GM12878 (cell line): ENCODE results near the gene KIZ.

Experiments used
- CBFB ChIP-seq: IDR thresholded peaks from 2 replicates; pipeline ENCODE4 v1.6.1; 2016; ENCODE audit warnings: antibody characterized with exemption, low read depth
- CBX3 ChIP-seq: fragments of 200-600 bp; sonication (generic); IDR thresholded peaks from 2 replicates; pipeline ENCODE4 v1.6.1; 2016; ENCODE audit warnings: low read depth, borderline replicate concordance
- CUX1 ChIP-seq: IDR thresholded peaks from 2 replicates; pipeline ENCODE4 v1.6.1; 2012; ENCODE audit warnings: improper control_type of control experiment, low read depth, low read length; ENCODE audit not compliant: insufficient replicate concordance
- ZBTB40 ChIP-seq: fragments of 450-650 bp; IDR thresholded peaks from 2 replicates; pipeline ENCODE4 v1.6.1; 2016; ENCODE audit warnings: mild to moderate bottlenecking, moderate library complexity, borderline replicate concordance
- TF ChIP-seq, protein P1 (sequence below): IDR thresholded peaks from 2 replicates; pipeline ENCODE4 v1.6.1; 2012; ENCODE audit warnings: mild to moderate bottlenecking, low read depth, low read length
- TF ChIP-seq, protein P2 (sequence below), 3 experiments: IDR thresholded peaks in 2 of 3; conservative IDR thresholded peaks in 1 of 3; 2 replicates each; pipeline ENCODE4 v1.5.1; 2011; ENCODE audit warnings: low read depth in 3 of 3, low read length in 3 of 3, mild to moderate bottlenecking in 3 of 3, control low read depth in 2 of 3, moderate library complexity in 2 of 3, inconsistent platforms in 1 of 3, mixed read lengths in 1 of 3; ENCODE audit not compliant: control insufficient read depth in 2 of 3, insufficient read depth in 1 of 3; ENCODE audit errors: extremely low read depth in 1 of 3

- TF ChIP-seq, protein P1, sequence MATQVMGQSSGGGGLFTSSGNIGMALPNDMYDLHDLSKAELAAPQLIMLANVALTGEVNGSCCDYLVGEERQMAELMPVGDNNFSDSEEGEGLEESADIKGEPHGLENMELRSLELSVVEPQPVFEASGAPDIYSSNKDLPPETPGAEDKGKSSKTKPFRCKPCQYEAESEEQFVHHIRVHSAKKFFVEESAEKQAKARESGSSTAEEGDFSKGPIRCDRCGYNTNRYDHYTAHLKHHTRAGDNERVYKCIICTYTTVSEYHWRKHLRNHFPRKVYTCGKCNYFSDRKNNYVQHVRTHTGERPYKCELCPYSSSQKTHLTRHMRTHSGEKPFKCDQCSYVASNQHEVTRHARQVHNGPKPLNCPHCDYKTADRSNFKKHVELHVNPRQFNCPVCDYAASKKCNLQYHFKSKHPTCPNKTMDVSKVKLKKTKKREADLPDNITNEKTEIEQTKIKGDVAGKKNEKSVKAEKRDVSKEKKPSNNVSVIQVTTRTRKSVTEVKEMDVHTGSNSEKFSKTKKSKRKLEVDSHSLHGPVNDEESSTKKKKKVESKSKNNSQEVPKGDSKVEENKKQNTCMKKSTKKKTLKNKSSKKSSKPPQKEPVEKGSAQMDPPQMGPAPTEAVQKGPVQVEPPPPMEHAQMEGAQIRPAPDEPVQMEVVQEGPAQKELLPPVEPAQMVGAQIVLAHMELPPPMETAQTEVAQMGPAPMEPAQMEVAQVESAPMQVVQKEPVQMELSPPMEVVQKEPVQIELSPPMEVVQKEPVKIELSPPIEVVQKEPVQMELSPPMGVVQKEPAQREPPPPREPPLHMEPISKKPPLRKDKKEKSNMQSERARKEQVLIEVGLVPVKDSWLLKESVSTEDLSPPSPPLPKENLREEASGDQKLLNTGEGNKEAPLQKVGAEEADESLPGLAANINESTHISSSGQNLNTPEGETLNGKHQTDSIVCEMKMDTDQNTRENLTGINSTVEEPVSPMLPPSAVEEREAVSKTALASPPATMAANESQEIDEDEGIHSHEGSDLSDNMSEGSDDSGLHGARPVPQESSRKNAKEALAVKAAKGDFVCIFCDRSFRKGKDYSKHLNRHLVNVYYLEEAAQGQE, result no peak
- no peak for TF ChIP-seq CUX1
- no peak for TF ChIP-seq CBFB
- no peak for TF ChIP-seq CBX3
- TF ChIP-seq ZBTB40, result no peak
- TF ChIP-seq, protein P2, sequence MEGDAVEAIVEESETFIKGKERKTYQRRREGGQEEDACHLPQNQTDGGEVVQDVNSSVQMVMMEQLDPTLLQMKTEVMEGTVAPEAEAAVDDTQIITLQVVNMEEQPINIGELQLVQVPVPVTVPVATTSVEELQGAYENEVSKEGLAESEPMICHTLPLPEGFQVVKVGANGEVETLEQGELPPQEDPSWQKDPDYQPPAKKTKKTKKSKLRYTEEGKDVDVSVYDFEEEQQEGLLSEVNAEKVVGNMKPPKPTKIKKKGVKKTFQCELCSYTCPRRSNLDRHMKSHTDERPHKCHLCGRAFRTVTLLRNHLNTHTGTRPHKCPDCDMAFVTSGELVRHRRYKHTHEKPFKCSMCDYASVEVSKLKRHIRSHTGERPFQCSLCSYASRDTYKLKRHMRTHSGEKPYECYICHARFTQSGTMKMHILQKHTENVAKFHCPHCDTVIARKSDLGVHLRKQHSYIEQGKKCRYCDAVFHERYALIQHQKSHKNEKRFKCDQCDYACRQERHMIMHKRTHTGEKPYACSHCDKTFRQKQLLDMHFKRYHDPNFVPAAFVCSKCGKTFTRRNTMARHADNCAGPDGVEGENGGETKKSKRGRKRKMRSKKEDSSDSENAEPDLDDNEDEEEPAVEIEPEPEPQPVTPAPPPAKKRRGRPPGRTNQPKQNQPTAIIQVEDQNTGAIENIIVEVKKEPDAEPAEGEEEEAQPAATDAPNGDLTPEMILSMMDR (IDR thresholded peaks at IDR 0.05 in 2 of 3, conservative IDR thresholded peaks at IDR 0.05 in 1 of 3; ENCODE audit: control insufficient read depth in 2 of 3, extremely low read depth in 1 of 3, insufficient read depth in 1 of 3, low read depth in 3 of 3, low read length in 3 of 3), result no peak
Measured at GRCh38 chr20:21143194-21143890, 17.5 kb downstream of the KIZ start.
